Lower leg skin (tissue), 3 donors: ENCODE results near the gene CELSR3.

Experiments
- POLR2A ChIP-seq, 2 donors: fragments of 450-650 bp; IDR thresholded peaks; one replicate each; pipeline ENCODE4 v1.6.1; 2016 to 2017; ENCODE audit warnings: antibody characterized with exemption in 2 of 2, mild to moderate bottlenecking in 1 of 2, moderate library complexity in 1 of 2
- TF ChIP-seq, protein P1 (sequence below), 3 donors: fragments of 450-650 bp; IDR thresholded peaks; one replicate each; pipeline ENCODE4 v1.5.1; 2016; ENCODE audit warnings: antibody characterized with exemption in 3 of 3, mild to moderate bottlenecking in 3 of 3, moderate library complexity in 2 of 3

DNA sequence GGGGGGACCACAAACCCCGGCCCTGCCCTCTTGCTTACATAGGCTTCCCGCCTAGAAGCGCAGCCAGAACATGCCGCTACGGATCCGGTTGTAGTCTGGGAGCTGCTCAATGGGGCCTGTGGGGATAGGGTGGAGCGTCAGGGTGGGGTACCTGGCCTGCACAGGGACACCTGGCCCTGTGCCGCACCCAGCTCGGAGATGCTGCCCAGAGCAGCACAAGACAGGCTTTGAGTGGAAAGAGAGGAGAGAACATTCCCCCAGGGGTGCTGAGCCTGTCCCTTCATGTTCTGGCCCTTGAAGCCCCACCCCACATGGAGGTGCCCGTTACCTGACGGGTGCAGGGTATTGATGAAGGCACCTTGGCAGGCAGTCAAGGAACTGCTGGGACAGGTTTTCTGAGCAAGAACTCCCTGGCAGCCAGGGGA, 63.6 kb downstream of the CELSR3 start:
- TF ChIP-seq, protein P1, sequence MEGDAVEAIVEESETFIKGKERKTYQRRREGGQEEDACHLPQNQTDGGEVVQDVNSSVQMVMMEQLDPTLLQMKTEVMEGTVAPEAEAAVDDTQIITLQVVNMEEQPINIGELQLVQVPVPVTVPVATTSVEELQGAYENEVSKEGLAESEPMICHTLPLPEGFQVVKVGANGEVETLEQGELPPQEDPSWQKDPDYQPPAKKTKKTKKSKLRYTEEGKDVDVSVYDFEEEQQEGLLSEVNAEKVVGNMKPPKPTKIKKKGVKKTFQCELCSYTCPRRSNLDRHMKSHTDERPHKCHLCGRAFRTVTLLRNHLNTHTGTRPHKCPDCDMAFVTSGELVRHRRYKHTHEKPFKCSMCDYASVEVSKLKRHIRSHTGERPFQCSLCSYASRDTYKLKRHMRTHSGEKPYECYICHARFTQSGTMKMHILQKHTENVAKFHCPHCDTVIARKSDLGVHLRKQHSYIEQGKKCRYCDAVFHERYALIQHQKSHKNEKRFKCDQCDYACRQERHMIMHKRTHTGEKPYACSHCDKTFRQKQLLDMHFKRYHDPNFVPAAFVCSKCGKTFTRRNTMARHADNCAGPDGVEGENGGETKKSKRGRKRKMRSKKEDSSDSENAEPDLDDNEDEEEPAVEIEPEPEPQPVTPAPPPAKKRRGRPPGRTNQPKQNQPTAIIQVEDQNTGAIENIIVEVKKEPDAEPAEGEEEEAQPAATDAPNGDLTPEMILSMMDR (IDR thresholded peaks at IDR 0.05) = no peak
- TF ChIP-seq POLR2A (IDR thresholded peaks at IDR 0.05) = no peak
